Right kidney (tissue), 1 donor: Measurements from ENCODE around the gene CDCA4.
"Not testable (repeated sequence)": the region's sequence is repeated elsewhere in the genome, so short reads cannot be mapped to it uniquely, and the experiment has no call there.

Source experiments
- DNase-seq: peaks from one replicate; pipeline ENCODE4 v3.0.0-alpha.2; 2016

The CDCA4 gene

DNA sequence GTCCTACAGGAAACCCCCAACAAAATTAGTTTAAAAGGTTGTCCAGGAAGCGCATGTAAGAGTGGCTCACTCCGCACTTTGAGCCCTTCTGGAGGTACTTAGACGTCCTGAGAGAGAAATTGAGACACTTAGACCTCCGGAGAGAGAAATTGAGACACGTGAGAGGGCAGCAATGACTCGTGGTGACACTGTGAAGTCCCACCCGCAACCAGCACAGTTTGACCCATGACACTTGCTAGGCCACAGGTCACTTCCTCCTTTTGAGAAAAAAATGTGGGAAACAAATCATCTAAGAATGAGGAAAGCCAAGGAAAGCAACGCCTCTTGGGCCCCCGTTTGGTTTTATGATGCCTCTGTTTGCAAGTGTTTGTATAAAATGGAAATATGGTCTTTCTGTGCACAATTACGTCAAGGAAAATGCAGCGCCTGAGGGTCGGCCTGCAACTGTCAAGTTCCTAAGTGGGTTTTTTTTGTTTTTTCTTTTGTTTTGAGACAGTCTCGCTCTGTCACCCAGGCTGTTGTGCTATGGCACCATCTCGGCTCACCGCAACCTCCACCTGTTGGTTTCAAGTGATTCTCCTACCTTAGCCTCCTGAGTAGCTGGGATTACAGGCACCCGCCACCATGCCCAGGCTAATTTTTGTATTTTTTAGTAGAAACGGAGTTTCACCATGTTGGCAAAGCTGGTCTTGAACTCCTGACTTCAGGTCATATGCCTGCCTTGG, 13.6 kb upstream of the CDCA4 start:
- DNase-seq, result no peak

GRCh38 chr14:105033412-105033900, 12.6 kb upstream of the CDCA4 start:
- DNase-seq, result not testable (repeated sequence)

- DNase-seq, result not testable (repeated sequence)
Measured at GRCh38 chr14:105032451-105032901, 11.6 kb upstream of the CDCA4 start.

DNA sequence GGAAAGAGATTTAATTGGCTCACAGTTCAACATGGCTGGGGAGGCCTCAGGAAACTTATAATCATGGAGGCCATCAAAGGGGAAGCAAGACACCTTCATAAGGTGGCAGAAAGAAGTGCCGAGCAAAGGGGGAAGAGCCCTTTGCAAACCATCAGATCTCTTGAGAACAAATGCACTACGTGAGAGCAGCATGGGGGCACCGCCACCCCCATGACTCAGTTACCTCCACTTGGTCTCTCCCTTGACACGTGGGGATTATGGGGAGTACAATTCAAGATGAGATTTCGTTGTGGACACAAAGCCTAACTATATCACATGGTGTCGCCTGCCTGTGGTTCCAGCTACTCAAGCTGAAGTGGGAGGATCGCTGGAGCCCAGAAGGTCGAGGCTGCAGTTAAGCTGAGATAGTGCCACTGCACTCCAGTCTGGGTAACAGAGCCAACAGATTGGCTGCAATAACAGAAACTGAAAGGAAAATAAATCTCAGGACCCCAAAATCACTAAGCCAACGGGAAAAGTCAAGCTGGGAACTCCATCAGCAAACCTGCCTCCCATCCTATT, 10.0 kb upstream of the CDCA4 start:
- no peak for DNase-seq

- DNase-seq, result no peak
Measured at GRCh38 chr14:105030194-105030593, 9.3 kb upstream of the CDCA4 start.

DNA sequence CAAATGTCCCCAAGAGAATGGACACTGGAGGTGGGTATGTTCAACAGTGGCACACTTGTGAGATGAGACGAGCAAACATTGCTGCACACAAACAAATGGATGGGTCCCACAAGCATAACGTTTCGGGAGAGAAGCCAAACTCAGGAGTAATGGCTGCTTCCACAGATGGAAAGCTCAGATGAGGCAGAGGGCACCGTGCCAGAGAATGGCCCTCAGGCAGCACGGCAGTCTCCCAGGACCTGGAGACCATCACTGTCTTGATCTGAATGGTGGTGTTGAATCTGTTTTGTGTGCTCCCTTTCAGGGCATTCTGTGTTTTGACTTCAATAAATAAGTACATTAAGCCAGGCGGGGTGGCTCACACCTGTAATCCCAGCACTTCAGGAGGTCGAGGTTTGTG, 8.5 kb upstream of the CDCA4 start:
- DNase-seq, result no peak

DNA sequence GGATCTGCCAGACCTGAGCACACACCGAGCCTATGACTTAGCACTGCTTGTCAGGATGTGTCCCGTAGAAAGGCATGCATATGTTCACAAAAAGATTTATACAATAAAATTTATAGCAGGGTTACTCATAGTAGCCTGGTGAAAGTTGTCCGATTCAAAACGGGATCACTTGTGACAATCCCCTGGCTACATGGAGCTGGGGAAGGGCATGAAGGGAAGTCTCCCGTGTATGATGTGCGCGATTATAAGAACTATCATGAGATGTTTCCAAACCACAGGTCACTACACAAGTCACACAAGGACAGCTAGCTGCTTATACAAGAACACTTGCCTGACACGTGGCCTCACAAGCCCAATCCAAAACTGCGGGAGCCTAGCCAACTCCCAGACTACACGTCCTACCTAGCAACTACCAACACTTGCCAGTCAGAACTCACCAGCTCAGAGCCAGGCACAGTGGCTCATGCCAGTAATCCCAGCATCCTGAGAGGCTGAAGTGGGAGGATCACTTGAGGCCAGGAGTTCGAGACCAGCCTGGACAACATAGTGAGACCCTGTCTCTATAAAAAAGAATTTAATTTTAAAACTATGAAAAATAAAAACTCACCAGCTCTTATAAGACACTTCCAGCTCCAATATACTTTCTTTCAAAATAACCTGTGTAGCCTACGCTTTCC, 7.5 kb upstream of the CDCA4 start:
- no peak for DNase-seq

GRCh38 chr14:105027718-105028117, 6.8 kb upstream of the CDCA4 start:
- DNase-seq, result not testable (repeated sequence)

GRCh38 chr14:105026802-105027563, 6.1 kb upstream of the CDCA4 start:
- DNase-seq, result no peak

DNA sequence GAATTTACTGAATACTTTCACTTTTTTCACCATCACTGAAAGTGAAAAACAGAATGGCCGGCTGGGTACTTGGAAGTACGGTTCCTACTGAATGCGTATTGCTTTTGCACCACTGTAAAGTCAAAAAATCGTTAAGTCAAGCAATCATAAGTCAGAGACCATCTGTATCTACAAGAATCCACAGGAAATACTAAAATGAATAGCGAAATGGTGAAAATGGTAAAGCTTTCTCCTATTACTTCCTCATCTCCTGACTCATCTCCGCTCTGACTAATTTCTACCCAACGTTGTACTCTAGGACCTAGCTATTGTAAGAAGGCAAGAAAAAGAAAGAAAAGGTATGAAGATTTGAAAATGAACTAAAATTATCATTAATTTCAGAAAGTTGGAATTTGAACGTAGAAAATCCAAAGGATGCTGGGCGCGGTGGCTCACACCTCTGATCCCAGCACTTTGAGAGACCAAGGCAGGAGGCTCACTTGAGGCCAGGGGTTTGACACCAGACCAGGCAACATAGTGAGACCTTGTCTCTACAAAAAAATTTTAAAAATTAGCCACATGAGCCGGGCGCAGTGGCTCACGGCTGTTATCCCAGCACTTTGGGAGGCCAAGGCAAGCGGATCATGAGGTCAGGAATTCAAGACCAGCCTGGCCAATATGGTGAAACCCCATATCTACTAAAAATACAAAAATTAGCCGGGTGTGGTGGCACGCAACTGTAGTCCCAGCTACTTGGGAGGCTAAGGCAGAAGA, 5.3 kb upstream of the CDCA4 start:
- no peak for DNase-seq

- DNase-seq, result no peak
Measured at GRCh38 chr14:105025429-105025828, 4.5 kb upstream of the CDCA4 start.

DNA sequence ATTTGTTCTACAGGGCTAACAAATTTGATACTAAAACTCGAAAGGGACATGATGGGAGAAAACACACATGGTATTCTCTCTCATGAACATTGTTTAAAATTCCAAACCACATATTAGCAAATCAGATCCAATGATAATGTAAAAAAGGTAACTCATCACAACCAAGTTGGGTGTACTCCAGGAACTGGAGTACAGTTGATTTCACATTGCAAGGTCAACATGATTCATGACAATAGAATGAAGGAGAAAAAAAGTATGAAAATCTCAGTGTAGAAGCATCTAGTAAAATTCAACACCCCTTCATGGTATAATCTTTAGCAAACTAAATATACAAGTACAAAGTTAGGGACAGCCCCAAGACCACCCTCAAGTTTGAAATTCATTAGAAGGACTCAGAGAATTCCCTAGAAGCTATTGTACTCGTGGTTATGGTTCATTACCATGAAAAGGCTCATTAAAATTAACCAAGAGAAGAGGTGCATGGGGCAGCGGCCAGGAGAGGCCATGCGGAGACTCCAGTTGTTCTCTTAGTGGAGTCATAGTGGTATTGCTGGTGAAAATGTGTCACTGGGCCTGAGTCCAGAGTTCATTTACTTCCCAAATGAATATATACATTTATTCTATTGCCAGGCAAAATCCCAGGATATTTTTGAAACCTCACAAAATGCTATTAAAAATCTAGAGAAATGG, 3.1 kb upstream of the CDCA4 start:
- DNase-seq, result no peak

DNA sequence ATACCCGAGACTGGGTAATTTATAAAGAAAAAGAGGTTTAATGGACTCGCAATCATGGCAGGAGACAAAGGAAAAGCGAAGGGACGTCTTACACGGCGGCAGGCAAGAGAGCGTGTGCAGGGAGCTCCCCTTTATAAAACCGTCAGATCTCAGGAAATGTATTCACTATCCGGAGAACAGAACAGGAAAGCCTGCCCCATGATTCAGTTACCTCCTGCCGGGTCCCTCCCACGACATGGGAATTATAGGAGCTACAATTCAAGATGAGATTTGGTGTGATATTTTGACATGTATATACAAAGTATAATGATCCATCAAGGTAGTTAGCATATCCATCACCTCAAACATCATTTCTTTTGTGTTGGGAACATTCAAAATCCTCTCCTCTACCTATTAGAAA, 2.3 kb upstream of the CDCA4 start:
- no peak for DNase-seq

- no peak for DNase-seq
Measured at GRCh38 chr14:105022276-105022670, 1.4 kb upstream of the CDCA4 start.

GRCh38 chr14:105021656-105022275, 883 bp upstream of the CDCA4 start:
- DNase-seq, result no peak

DNA sequence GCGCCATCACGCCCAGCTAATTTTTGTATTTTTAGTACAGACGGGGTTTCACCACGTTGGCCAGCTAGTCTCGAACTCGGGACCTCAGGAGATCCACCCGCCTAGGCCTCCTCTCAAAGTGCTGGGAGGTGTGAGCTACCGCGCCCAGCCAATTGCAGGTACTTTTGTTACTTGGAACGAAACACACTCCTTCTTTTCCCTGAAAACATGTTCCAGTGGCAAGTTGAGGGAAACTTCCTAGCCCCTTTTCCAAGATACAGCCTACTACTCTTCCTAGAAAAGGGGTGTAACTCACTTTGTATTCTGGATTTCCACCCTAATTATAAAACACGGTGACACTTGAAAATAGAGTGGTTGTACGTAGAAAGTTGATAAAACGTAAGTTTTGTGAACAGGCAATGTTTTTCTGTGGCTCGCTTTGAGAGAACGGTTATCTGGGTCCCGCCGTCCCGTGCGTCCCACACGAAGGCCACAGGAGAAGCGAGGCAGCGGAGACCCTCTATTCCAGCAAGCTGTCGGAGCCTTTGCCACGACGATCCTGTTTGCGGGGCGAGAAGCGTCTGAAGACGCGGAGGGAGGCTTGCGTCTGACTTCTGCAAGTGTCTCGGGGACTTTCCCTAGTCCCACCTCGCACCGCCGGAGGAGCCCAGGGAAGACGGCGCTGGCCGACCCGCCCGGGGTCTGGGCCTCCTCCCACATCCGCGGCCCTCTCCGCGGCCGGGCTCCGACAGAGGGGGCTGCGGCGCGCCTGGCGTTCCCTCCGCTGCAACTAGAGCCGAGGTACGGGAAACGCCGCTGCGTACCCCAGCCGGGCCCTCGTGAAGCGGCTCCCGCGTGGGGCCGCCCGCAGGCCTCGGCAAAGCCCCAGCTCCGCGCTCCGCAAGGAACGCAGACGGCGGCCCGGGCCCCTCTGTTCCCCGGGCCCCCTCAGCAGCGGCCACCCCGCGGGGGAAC, 745 bp downstream of the CDCA4 start:
- DNase-seq, result no peak

DNA sequence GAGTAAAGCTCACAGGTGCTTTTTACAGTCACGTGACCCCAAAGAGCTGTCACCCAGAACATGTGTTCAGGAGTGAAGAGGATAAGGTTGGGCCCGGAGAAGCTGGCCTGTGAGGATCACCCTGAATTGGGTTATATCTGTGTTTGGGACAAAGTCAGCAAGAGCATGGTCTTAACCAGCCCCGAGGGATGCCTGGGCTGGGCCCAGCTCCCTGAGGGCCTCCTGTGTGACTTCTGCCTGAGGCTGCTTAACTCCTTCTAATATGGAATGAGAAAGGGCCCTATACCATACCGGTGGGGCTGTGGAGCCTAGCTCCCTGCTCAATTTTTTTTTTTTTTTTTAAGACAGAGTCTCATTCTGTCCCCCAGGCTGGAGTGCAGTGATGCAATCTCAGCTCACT, 2.5 kb downstream of the CDCA4 start:
- DNase-seq, result no peak

DNA sequence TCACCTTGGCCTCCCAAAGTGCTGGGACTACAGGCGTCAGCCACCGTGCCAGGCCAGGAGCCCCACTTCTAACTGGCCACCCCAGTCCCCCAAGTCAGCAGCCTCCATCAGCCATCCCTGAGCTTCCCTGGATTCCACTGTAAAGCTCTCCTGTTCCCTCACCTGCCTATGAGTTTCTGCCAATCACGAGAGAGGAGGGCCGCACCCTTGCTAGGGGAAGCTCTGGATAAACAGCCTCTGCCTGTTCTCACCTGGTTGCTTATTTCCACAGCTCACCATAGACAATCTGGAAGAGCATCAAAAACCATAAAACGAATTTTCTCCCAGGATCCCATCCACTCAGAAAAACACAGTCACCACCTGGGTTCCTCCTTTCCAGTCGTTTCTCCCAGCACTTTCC, 5.0 kb downstream of the CDCA4 start:
- DNase-seq, result no peak

DNA sequence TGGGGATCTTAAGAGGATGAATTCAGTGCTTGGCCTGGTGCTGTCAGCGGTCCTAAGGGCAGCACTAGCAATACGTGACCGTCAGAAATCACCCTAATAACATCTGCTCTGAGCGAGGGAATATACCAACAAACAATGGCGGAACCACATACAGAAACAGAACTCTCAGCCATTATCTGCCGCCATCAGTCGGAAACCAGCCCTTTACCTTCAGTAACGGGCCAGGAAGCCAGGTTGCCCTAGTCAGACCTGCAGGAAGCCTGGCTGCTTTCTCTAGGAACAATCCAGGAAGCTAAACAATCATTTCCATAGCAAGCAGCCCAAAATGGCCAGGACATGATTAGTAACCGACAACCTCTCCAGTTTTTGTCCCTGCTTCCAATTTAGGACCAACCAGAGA, 5.6 kb downstream of the CDCA4 start:
- no peak for DNase-seq

GRCh38 chr14:105014631-105015030, 6.3 kb downstream of the CDCA4 start:
- DNase-seq, result no peak
